ENCODE measurements around the gene MCF2L. TPM values are rescaled to one million over a fixed set of nuclear protein-coding genes. Genes with fewer than 3 reads are reported as not detected.

MCF2L gene
- total RNA-seq, 1 experiment from 2014 or later, result 9.4 TPM

DNA sequence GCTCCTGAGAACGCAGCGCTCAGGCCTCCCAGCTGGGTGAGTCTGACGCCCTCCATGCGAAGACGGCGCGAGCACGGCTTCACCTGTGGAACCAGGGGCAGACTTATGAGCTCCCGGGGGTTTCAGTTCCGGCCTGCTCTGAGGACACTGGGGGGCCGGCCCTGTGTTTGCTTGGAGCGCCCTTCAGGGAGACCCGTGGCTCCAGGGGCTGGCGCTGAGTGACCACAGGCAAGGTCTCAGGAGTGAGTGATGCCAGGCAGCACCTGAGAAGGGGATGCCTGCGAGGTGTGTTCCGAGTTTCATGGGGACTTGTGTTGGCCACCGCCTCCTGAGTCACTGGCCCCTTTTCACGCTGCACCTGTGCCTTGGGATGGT is 4.5 kb downstream of the MCF2L start:
- peaks cover 39% of the 10 kb centered on the region for H3K27me3 ChIP-seq (replicated peaks)
- H3K36me3 ChIP-seq, result no peaks in the 10 kb centered on the region
- H3K4me3 ChIP-seq, result no peak overlapping the region
- H3K27ac ChIP-seq, result no peak overlapping the region
- H3K9me3 ChIP-seq (replicated peaks), result no peaks in the 10 kb centered on the region
- H3K4me1 ChIP-seq (replicated peaks), result no peaks in the 10 kb centered on the region; the same call in 1 of the 2 replicates
- no peak for DNase-seq (ENCODE audit: low read depth in 1 of 2, low spot score in 2 of 2)

DNA sequence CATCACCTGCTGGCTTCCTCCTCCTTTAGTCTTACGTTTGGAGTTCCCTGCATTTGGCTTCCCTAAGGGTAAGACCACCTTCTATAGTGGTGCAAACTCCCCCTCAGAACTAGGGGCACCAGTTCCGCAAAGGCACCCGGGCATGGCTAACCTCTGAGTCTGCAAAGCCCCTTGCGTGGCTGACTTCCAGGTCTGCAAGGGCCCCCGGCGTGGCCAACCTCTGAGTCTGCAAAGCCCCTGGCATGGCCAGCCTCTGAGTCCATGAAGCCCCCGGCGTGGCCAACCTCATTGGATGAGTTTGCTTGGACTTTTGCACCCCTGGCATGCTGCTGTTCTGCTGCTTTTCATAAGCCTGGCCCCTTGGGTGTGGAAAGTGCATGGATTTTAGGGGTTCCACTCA is 5.1 kb downstream of the MCF2L start:
- H3K27ac ChIP-seq, result no peak overlapping the region
- no peaks in the 10 kb centered on the region for H3K36me3 ChIP-seq
- peaks cover 34% of the 10 kb centered on the region for H3K27me3 ChIP-seq (replicated peaks)
- no peak overlapping the region for H3K4me3 ChIP-seq
- no peaks in the 10 kb centered on the region for H3K4me1 ChIP-seq (replicated peaks)
- no peaks in the 10 kb centered on the region for H3K9me3 ChIP-seq (replicated peaks)
- DNase-seq (ENCODE audit: low read depth in 1 of 2, low spot score in 2 of 2), result no peak

GRCh38 chr13:112974671-112975070 is 5.7 kb downstream of the MCF2L start:
- no peak for DNase-seq (ENCODE audit: low read depth in 1 of 2, low spot score in 2 of 2)
- Histone ChIP-seq H3K27ac (no peak overlapping the region), H3K9me3 (replicated peaks) (no peaks in the 10 kb centered on the region), H3K4me1 (replicated peaks) (no peaks in the 10 kb centered on the region), H3K27me3 (replicated peaks) (peaks cover 28% of the 10 kb centered on the region), H3K36me3 (no peaks in the 10 kb centered on the region), H3K4me3 (no peak overlapping the region)

GRCh38 chr13:112975401-112975939 is 6.5 kb downstream of the MCF2L start:
- Histone ChIP-seq H3K27me3 (replicated peaks) (peaks cover 27% of the 10 kb centered on the region), H3K4me3 (no peak overlapping the region), H3K9me3 (replicated peaks) (no peaks in the 10 kb centered on the region), H3K36me3 (no peaks in the 10 kb centered on the region), H3K4me1 (replicated peaks) (no peaks in the 10 kb centered on the region), H3K27ac (no peak overlapping the region)
- DNase-seq (ENCODE audit: low read depth in 1 of 2, low spot score in 2 of 2), result no peak

DNA sequence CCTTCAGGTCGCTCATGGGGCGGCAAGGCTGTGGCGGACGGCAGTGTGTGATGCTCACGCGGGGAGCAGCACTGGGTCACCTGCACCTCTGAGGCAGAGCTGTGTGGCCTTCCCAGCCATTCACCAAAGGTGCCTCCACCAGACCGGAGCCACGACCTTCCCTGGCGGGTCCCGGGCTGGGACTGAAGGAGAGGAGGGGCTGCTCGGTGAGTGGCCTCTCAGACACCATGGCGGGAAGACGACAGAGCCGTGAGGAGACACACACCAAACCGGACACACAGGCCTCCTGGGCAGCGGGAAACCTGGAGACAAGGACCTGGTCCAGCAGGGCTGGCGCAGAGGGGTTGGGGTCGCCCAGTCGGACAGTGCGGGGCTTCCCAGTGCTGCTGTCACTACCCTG is 7.5 kb downstream of the MCF2L start:
- Histone ChIP-seq H3K27me3 (replicated peaks) (peaks cover 22% of the 10 kb centered on the region), H3K9me3 (replicated peaks) (no peaks in the 10 kb centered on the region), H3K4me1 (replicated peaks) (no peaks in the 10 kb centered on the region), H3K27ac (no peak overlapping the region), H3K4me3 (no peak overlapping the region), H3K36me3 (no peaks in the 10 kb centered on the region)
- DNase-seq (ENCODE audit: low read depth in 1 of 2, low spot score in 2 of 2), result no peak

- no peak overlapping the region for H3K27ac ChIP-seq
- H3K36me3 ChIP-seq, result no peaks in the 10 kb centered on the region
- no peak overlapping the region for H3K4me3 ChIP-seq
- no peak for DNase-seq (ENCODE audit: low read depth in 1 of 2, low spot score in 2 of 2)
- H3K4me1 ChIP-seq (replicated peaks), result no peaks in the 10 kb centered on the region
- H3K9me3 ChIP-seq (replicated peaks), result no peaks in the 10 kb centered on the region
- H3K27me3 ChIP-seq (replicated peaks), result peaks cover 26% of the 10 kb centered on the region
These were observed 8.1 kb downstream of the MCF2L start for GRCh38 chr13:112977091-112977490.

DNA sequence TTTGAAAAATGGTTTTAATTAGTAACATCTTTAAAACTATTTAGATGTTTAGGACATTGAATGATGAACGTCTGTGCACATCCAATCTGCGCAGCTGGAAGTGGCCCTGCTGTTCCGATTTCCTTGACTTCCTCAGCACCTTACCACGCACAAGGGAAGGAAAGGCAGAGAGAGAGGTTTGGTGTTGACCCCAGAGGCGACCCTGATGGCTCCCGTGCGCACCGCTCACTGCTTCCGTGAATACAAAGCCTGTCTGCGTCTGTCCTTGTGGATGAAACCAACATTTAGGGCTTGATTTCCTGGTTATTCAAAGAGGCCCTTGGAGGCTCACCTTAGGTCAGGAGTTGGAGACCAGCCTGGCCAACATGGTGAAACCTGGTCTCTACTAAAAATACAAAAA is 8.5 kb downstream of the MCF2L start:
- no peaks in the 10 kb centered on the region for H3K4me1 ChIP-seq (replicated peaks)
- H3K4me3 ChIP-seq, result no peak overlapping the region
- peaks cover 26% of the 10 kb centered on the region for H3K27me3 ChIP-seq (replicated peaks)
- H3K9me3 ChIP-seq (replicated peaks), result no peaks in the 10 kb centered on the region
- H3K27ac ChIP-seq, result no peak overlapping the region
- H3K36me3 ChIP-seq, result no peaks in the 10 kb centered on the region
- no peak for DNase-seq (ENCODE audit: low read depth in 1 of 2, low spot score in 2 of 2)

- no peaks in the 10 kb centered on the region for H3K4me1 ChIP-seq (replicated peaks)
- H3K9me3 ChIP-seq (replicated peaks), result no peaks in the 10 kb centered on the region
- H3K4me3 ChIP-seq, result no peak overlapping the region
- H3K36me3 ChIP-seq, result no peaks in the 10 kb centered on the region
- H3K27me3 ChIP-seq (replicated peaks), result peaks cover 35% of the 10 kb centered on the region
- no peak for DNase-seq (ENCODE audit: low read depth in 1 of 2, low spot score in 2 of 2)
- H3K27ac ChIP-seq, result no peak overlapping the region
These were observed 9.8 kb downstream of the MCF2L start for GRCh38 chr13:112978561-112979405.

DNA sequence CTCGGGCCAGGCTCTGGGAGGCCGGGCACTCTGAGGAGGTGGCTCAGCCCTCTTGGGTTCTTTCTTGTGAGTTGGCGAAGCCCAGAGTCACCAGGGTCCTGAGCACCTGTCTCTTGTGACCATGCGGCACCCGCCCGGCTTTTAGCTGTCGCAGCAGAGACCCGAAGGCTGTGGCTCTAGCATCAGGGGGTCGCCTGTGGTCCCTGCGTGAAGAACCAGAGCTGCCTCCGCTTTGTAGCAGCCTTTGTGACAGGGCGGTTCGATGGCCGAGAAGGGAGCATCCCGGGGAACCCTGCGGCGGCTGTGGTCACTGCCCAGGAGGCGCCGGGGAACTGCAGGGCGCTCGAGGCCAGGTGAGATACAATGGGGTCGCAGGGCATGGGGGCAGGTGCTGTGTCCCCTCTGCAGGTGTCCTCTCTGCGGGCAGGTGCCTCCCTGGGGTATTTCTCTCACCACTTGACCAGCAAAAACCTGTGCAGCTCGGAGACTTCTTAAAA is 10.4 kb downstream of the MCF2L start:
- Histone ChIP-seq H3K4me3 (no peak overlapping the region), H3K4me1 (replicated peaks) (no peaks in the 10 kb centered on the region), H3K27me3 (replicated peaks) (peaks cover 36% of the 10 kb centered on the region), H3K27ac (no peak overlapping the region), H3K36me3 (no peaks in the 10 kb centered on the region), H3K9me3 (replicated peaks) (no peaks in the 10 kb centered on the region)
- no peak for DNase-seq (ENCODE audit: low read depth in 1 of 2, low spot score in 2 of 2)

GRCh38 chr13:112980434-112980833 is 11.4 kb downstream of the MCF2L start:
- no peak for DNase-seq (ENCODE audit: low read depth in 1 of 2, low spot score in 2 of 2)
- H3K27me3 ChIP-seq (replicated peaks), result peaks cover 37% of the 10 kb centered on the region
- no peaks in the 10 kb centered on the region for H3K9me3 ChIP-seq (replicated peaks)

GRCh38 chr13:112981451-112981850 is 12.4 kb downstream of the MCF2L start:
- no peaks in the 10 kb centered on the region for H3K9me3 ChIP-seq (replicated peaks)
- H3K4me1 ChIP-seq (replicated peaks), result no peaks in the 10 kb centered on the region
- H3K27ac ChIP-seq, result no peak overlapping the region
- no peaks in the 10 kb centered on the region for H3K36me3 ChIP-seq
- no peak for DNase-seq (ENCODE audit: low read depth in 1 of 2, low spot score in 2 of 2)
- peaks cover 47% of the 10 kb centered on the region for H3K27me3 ChIP-seq (replicated peaks)
- no peak overlapping the region for H3K4me3 ChIP-seq

More at GRCh38 chr13:112980434-112980833, 11.4 kb downstream of the MCF2L start:
- H3K27ac ChIP-seq, result no peak overlapping the region
- H3K4me1 ChIP-seq (replicated peaks), result no peaks in the 10 kb centered on the region
- H3K36me3 ChIP-seq, result no peaks in the 10 kb centered on the region
- H3K4me3 ChIP-seq, result no peak overlapping the region

GRCh38 chr13:112982281-112983041 is 13.4 kb downstream of the MCF2L start:
- H3K9me3 ChIP-seq (replicated peaks), result no peaks in the 10 kb centered on the region
- H3K27ac ChIP-seq, result no peak overlapping the region
- DNase-seq (ENCODE audit: low read depth in 1 of 2, low spot score in 2 of 2), result no peak
- no peak overlapping the region for H3K4me3 ChIP-seq
- H3K27me3 ChIP-seq (replicated peaks), result peaks cover 46% of the 10 kb centered on the region
- H3K36me3 ChIP-seq, result no peaks in the 10 kb centered on the region
- H3K4me1 ChIP-seq (replicated peaks), result no peaks in the 10 kb centered on the region

- Histone ChIP-seq H3K4me1 (replicated peaks) (no peaks in the 10 kb centered on the region), H3K36me3 (no peaks in the 10 kb centered on the region), H3K27me3 (replicated peaks) (peaks cover 40% of the 10 kb centered on the region; the same call in 1 of the 2 replicates), H3K27ac (no peak overlapping the region), H3K4me3 (no peak overlapping the region), H3K9me3 (replicated peaks) (no peaks in the 10 kb centered on the region)
- no peak for DNase-seq (ENCODE audit: low read depth in 1 of 2, low spot score in 2 of 2)
These were observed 14.0 kb downstream of the MCF2L start for GRCh38 chr13:112983042-112983305.
